SU-DHL-6 (cell line): Measurements from ENCODE around the gene NXNL1.

Experiments used
- H2AFZ ChIP-seq: fragments of 200-600 bp; sonication (generic); 2 replicates; pipeline ENCODE4 v1.6.1; 2014; ENCODE audit warnings: low read depth, mild to moderate bottlenecking, moderate library complexity, mixed read lengths, antibody characterized with exemption, low read length; ENCODE audit not compliant: severe bottlenecking
- H3F3A ChIP-seq: fragments of 200-600 bp; shearing (Covaris generic); 2 replicates; pipeline ENCODE4 v1.6.0; 2016; ENCODE audit warnings: antibody characterized with exemption, mild to moderate bottlenecking; ENCODE audit not compliant: insufficient read depth
- H3K27ac ChIP-seq: fragments of 200-600 bp; sonication (generic); 2 replicates; pipeline ENCODE4 v1.5.1; 2016; ENCODE audit warnings: low read depth, mild to moderate bottlenecking, low read length, moderate library complexity, mixed read lengths
- H3K27me3 ChIP-seq: fragments of 200-600 bp; sonication (generic), shearing (Covaris generic); 2 replicates; pipeline ENCODE4 v1.6.0; 2014; ENCODE audit warnings: mild to moderate bottlenecking, low read length
- H3K36me3 ChIP-seq: fragments of 200-600 bp; sonication (generic); 2 replicates; pipeline ENCODE4 v1.6.1; 2014; ENCODE audit warnings: mild to moderate bottlenecking, low read length, mixed read lengths
- H3K4me2 ChIP-seq: fragments of 300-600, 200-600 bp; shearing (Covaris generic), sonication (generic); 2 replicates; pipeline ENCODE4 v1.6.0; 2014; ENCODE audit warnings: low read length, low read depth, mild to moderate bottlenecking; ENCODE audit not compliant: poor library complexity, severe bottlenecking
- H3K4me3 ChIP-seq: fragments of 200-600 bp; sonication (generic); 2 replicates; pipeline ENCODE4 v1.5.1; 2014; ENCODE audit warnings: antibody characterized with exemption, low read length, mild to moderate bottlenecking, mixed read lengths; ENCODE audit not compliant: insufficient read depth, poor library complexity, severe bottlenecking
- H3K79me2 ChIP-seq: fragments of 200-600 bp; sonication (generic); 2 replicates; pipeline ENCODE4 v1.6.1; 2014; ENCODE audit warnings: mild to moderate bottlenecking, low read length, moderate library complexity; ENCODE audit not compliant: insufficient read depth
- H3K9ac ChIP-seq: fragments of 200-600 bp; sonication (generic); 2 replicates; pipeline ENCODE4 v1.7.0; 2014; ENCODE audit warnings: mild to moderate bottlenecking, low read length
- H3K9me2 ChIP-seq: fragments of 200-600 bp; sonication (generic); replicated peaks from 2 replicates; pipeline ENCODE4 v1.6.1; 2014; ENCODE audit warnings: low read length; ENCODE audit not compliant: insufficient read depth
- H3K9me3 ChIP-seq: fragments of 200-600 bp; sonication (generic); 2 replicates; pipeline ENCODE4 v1.6.1; 2014; ENCODE audit warnings: low read length, mixed read lengths; ENCODE audit not compliant: insufficient read depth
- H4K20me1 ChIP-seq: fragments of 200-600 bp; sonication (generic); 2 replicates; pipeline ENCODE4 v1.6.1; 2014; ENCODE audit warnings: low read depth, mild to moderate bottlenecking, antibody characterized with exemption, low read length, moderate library complexity, mixed read lengths
- EZH2phosphoT487 ChIP-seq: fragments of 200-600 bp; sonication (generic), shearing (Covaris generic); conservative IDR thresholded peaks from 2 replicates; pipeline ENCODE4 v1.6.1; 2018; ENCODE audit warnings: mild to moderate bottlenecking, antibody characterized with exemption, low read length, moderate library complexity, mixed read lengths
- TF ChIP-seq, protein P1 (sequence below): fragments of 200-600 bp; sonication (generic); IDR thresholded peaks from one replicate; pipeline ENCODE4 v1.5.1; 2017; ENCODE audit warnings: antibody characterized with exemption, mild to moderate bottlenecking, low read length, moderate library complexity; ENCODE audit not compliant: insufficient read depth, poor library complexity, severe bottlenecking

NXNL1 gene

DNA sequence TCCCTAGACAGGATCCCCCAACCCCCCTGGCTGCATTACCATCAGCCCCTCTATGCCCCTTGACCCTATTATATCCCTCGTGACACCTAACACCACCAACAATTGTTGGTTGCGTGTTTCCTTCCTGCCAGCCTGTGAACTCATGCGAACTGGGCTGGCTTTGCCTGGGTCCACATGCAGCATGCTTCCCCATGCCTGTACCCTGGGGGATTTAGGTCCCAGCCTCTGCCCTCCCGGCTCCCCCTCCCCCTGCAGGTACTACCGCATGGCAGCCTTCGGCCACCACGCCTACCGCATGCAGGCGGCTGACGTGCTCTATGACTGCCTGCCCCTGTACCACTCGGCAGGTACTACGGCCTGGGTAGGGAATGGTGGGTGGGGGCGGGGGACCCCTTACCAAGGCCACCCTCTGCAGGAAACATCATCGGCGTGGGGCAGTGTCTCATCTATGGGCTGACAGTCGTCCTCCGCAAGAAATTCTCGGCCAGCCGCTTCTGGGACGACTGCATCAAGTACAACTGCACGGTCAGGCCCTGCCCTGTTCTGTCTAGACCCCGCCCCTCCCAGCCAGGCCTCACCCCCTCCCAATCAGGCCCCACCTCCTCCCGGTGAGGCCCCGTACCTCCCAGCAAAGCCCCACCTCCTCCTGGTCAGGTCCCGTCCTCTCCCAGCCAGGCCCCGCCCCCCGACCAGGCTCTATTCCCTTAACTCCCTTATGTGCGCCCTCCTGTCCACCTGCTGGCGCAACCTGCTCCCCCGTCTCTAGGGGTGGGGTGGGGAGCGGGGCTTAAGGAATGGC, 28.1 kb upstream of the NXNL1 start:
- Histone ChIP-seq H3K9me2 (no peaks in the 10 kb centered on the region), H3K36me3 (no peaks in the 10 kb centered on the region), H2AFZ (peak overlapping the region; percentile 64), H3F3A (no peaks in the 10 kb centered on the region), H4K20me1 (no peaks in the 10 kb centered on the region), H3K79me2 (no peaks in the 10 kb centered on the region), H3K9ac (peak overlapping the region; percentile 38), H3K27ac (no peak overlapping the region), H3K4me2 (peak overlapping the region; percentile 55), H3K4me3 (peak overlapping the region; percentile 19), H3K27me3 (no peaks in the 10 kb centered on the region), H3K9me3 (no peaks in the 10 kb centered on the region)
- TF ChIP-seq EZH2phosphoT487 = no peak
- TF ChIP-seq, protein P1, sequence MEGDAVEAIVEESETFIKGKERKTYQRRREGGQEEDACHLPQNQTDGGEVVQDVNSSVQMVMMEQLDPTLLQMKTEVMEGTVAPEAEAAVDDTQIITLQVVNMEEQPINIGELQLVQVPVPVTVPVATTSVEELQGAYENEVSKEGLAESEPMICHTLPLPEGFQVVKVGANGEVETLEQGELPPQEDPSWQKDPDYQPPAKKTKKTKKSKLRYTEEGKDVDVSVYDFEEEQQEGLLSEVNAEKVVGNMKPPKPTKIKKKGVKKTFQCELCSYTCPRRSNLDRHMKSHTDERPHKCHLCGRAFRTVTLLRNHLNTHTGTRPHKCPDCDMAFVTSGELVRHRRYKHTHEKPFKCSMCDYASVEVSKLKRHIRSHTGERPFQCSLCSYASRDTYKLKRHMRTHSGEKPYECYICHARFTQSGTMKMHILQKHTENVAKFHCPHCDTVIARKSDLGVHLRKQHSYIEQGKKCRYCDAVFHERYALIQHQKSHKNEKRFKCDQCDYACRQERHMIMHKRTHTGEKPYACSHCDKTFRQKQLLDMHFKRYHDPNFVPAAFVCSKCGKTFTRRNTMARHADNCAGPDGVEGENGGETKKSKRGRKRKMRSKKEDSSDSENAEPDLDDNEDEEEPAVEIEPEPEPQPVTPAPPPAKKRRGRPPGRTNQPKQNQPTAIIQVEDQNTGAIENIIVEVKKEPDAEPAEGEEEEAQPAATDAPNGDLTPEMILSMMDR = peak; percentile 55

DNA sequence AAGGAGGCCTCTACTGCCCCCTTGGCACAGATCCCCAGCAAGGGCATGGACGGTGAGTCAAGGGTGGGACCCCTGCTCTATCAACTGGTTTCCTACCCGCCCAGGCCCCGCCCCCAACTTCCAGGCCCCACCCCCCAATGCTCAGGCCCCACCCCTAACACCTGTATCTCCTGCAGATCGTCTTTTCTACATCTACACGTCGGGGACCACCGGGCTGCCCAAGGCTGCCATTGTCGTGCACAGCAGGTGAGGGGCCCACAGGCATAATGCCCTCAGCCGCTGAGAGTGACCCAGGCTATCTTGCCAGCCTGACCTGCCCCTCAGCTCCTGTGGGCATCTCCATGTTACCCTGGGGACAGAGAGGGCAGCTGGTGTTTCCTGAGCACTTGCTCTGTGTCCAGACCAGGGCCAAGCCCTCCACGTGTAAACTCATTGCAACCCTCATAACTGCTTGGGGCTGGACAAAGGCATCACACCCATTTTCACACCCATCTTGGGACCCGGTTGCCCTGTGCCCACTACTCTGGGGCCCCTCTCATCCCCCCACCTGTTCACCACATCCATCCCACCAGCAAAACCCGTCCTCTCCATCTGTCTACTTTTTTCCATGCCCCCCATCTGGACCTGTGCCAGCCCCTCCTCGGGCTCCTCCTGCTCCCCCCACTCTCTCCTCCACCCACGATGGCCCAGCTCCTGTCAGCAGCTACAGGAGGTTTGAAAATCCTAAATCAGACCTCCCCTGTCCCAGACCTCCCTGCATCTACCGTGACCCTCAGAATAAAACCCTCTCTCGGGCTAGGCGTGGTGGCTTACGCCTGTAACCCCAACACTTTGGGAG, 26.8 kb upstream of the NXNL1 start:
- Histone ChIP-seq H3K9ac (no peak overlapping the region), H4K20me1 (no peaks in the 10 kb centered on the region), H3K9me2 (no peaks in the 10 kb centered on the region), H3F3A (no peaks in the 10 kb centered on the region), H3K36me3 (no peaks in the 10 kb centered on the region), H3K27me3 (no peaks in the 10 kb centered on the region), H2AFZ (no peak overlapping the region), H3K79me2 (no peaks in the 10 kb centered on the region), H3K27ac (no peak overlapping the region), H3K4me3 (no peak overlapping the region), H3K4me2 (peak overlapping the region; percentile 55), H3K9me3 (no peaks in the 10 kb centered on the region)
- TF ChIP-seq EZH2phosphoT487 = no peak
- TF ChIP-seq, protein P1 = no peak

DNA sequence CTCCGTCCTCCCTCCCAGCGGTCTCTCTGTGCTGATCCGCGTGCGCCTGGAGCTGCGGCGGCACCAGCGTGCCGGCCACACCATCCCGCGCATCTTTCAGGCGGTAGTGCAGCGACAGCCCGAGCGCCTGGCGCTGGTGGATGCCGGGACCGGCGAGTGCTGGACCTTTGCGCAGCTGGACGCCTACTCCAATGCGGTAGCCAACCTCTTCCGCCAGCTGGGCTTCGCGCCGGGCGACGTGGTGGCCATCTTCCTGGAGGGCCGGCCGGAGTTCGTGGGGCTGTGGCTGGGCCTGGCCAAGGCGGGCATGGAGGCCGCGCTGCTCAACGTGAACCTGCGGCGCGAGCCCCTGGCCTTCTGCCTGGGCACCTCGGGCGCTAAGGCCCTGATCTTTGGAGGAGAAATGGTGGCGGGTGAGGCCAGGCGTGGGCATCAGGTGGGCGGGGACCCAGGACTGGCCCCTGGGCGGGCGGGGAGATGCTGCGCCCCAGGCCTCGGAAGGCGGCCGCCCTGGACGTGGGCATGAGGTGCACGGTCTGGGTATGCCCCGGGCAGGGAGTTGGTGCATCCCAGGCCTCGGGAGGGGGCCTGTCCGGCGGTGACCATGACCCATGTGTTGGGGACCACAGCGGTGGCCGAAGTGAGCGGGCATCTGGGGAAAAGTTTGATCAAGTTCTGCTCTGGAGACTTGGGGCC, 26.0 kb upstream of the NXNL1 start:
- no peaks in the 10 kb centered on the region for H3K79me2 ChIP-seq

More for the DNA sequence above, 26.0 kb upstream of the NXNL1 start:
- H2AFZ ChIP-seq = no peak overlapping the region
- H3K9me2 ChIP-seq = no peaks in the 10 kb centered on the region
- H3K36me3 ChIP-seq = no peaks in the 10 kb centered on the region
- no peaks in the 10 kb centered on the region for H3F3A ChIP-seq
- no peaks in the 10 kb centered on the region for H4K20me1 ChIP-seq
- no peak for TF ChIP-seq EZH2phosphoT487
- TF ChIP-seq, protein P1 = no peak
- H3K27ac ChIP-seq = no peak overlapping the region
- no peaks in the 10 kb centered on the region for H3K27me3 ChIP-seq
- no peak overlapping the region for H3K4me2 ChIP-seq
- H3K9ac ChIP-seq = no peak overlapping the region
- no peak overlapping the region for H3K4me3 ChIP-seq
- H3K9me3 ChIP-seq = no peaks in the 10 kb centered on the region
